Measurements from ENCODE around the gene UBL5.
"Not testable (repeated sequence)": the region's sequence is repeated elsewhere in the genome, so short reads cannot be mapped to it uniquely, and the experiment has no call there.

UBL5 gene

GRCh38 chr19:9818175-9818733 lies 9.5 kb upstream of the UBL5 start:
- H3K27ac ChIP-seq (ENCODE audit: low read depth, low read length, severe bottlenecking), result peak overlapping the region; percentile 81
- WGBS, 2 experiments (ENCODE audit: insufficient coverage in 2 of 2), result 0 to 1% methylated on average over 24 to 34 of the region's 39 CpGs

GRCh38 chr19:9818734-9819595 lies 8.8 kb upstream of the UBL5 start, which contains the start of gene FBXL12:
Gene FBXL12, minus strand, starts transcription at chr19:9819079. Its CDS starts 266 bp downstream, at chr19:9818813.
- H3K9me3 ChIP-seq (ENCODE audit: control insufficient read depth, low read length), result peaks cover 4% of the 10 kb centered on the region
- H3K27ac ChIP-seq (ENCODE audit: low read depth, low read length, severe bottlenecking), result peak within 1 kb of the TSS; percentile 81
- 1% methylated on average over 41 to 80 of the region's 82 CpGs for WGBS, 2 experiments (ENCODE audit: insufficient coverage in 2 of 2)
- peak within 1 kb of the TSS; percentile 98 for H3K4me3 ChIP-seq (ENCODE audit: extremely low read depth, insufficient read depth, low read length, poor library complexity, severe bottlenecking)
- peaks cover 36% of the 10 kb centered on the region for H3K36me3 ChIP-seq (ENCODE audit: control insufficient read depth, insufficient read depth, low read length)
- no peaks in the 10 kb centered on the region for H3K4me1 ChIP-seq (ENCODE audit: control insufficient read depth, insufficient read depth, low read length, poor library complexity, severe bottlenecking)

More at GRCh38 chr19:9818175-9818733, 9.5 kb upstream of the UBL5 start:
- Histone ChIP-seq H3K4me1 (ENCODE audit: control insufficient read depth, insufficient read depth, low read length, poor library complexity, severe bottlenecking) (no peaks in the 10 kb centered on the region), H3K4me3 (ENCODE audit: extremely low read depth, insufficient read depth, low read length, poor library complexity, severe bottlenecking) (peak overlapping the region; percentile 98), H3K36me3 (ENCODE audit: control insufficient read depth, insufficient read depth, low read length) (peaks cover 42% of the 10 kb centered on the region), H3K9me3 (ENCODE audit: control insufficient read depth, low read length) (peaks cover 4% of the 10 kb centered on the region)

GRCh38 chr19:9819596-9819909 lies 8.2 kb upstream of the UBL5 start:
- H3K4me3 ChIP-seq (ENCODE audit: extremely low read depth, insufficient read depth, low read length, poor library complexity, severe bottlenecking), result peak overlapping the region; percentile 14
- H3K36me3 ChIP-seq (ENCODE audit: control insufficient read depth, insufficient read depth, low read length), result peaks cover 33% of the 10 kb centered on the region
- peak overlapping the region; percentile 36 for H3K27ac ChIP-seq (ENCODE audit: low read depth, low read length, severe bottlenecking)
- H3K9me3 ChIP-seq (ENCODE audit: control insufficient read depth, low read length), result peaks cover 4% of the 10 kb centered on the region
- H3K4me1 ChIP-seq (ENCODE audit: control insufficient read depth, insufficient read depth, low read length, poor library complexity, severe bottlenecking), result no peaks in the 10 kb centered on the region
- 3 to 4% methylated on average over 11 to 18 of the region's 21 CpGs for WGBS, 2 experiments (ENCODE audit: insufficient coverage in 2 of 2)

DNA sequence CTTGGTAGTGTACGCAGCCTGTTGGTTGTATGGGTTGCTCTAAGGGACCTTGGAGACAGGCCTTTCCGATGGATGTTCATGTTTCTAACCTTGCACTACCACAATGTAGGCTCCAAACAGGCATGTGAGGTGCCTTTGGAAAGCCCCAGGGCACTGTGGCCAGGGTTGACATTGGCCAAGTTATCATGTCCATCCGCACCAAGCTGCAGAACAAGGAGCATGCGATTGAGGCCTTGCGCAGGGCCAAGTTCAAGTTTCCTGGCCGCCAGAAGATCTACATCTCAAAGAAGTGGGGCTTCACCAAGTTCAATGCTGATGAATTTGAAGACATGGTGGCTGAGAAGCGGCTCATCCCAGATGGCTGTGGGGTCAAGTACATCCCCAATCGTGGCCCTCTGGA lies 7.7 kb upstream of the UBL5 start:
- WGBS, 2 experiments (ENCODE audit: insufficient coverage in 2 of 2), result 93 to 100% methylated on average over 3 to 6 of the region's 8 CpGs
- H3K9me3 ChIP-seq (ENCODE audit: control insufficient read depth, low read length); H3K4me1 ChIP-seq (ENCODE audit: control insufficient read depth, insufficient read depth, low read length, poor library complexity, severe bottlenecking); H3K4me3 ChIP-seq (ENCODE audit: extremely low read depth, insufficient read depth, low read length, poor library complexity, severe bottlenecking): not testable (repeated sequence)
- Histone ChIP-seq H3K27ac (ENCODE audit: low read depth, low read length, severe bottlenecking) (peak overlapping the region; percentile 36), H3K36me3 (ENCODE audit: control insufficient read depth, insufficient read depth, low read length) (peaks cover 29% of the 10 kb centered on the region)

DNA sequence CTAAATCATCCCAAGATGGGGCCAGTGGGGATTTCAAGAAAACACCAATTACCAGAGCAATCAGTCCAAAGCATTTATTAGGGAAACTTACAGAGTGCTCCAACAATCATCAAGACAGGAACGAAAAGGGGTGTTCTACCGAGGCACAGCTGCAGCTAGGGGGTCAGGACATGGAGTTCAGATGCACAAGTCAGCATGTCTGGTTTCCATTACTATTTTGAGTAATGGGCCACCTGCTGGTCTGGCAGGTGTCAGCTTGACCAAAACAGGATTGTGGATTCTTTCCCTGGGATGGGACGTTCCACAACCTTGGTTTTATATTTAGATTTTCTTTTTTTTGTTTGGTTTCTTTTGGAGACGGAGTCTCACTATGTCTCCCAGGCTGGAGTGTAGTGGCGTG lies 3.9 kb upstream of the UBL5 start:
- H3K27ac ChIP-seq (ENCODE audit: low read depth, low read length, severe bottlenecking), result no peak overlapping the region
- H3K36me3 ChIP-seq (ENCODE audit: control insufficient read depth, insufficient read depth, low read length), result peaks cover 10% of the 10 kb centered on the region
- H3K9me3 ChIP-seq (ENCODE audit: control insufficient read depth, low read length), result no peaks in the 10 kb centered on the region
- WGBS, 2 experiments (ENCODE audit: insufficient coverage in 2 of 2), result 88 to 91% methylated on average over 2 to 4 of the region's 5 CpGs
- H3K4me3 ChIP-seq (ENCODE audit: extremely low read depth, insufficient read depth, low read length, poor library complexity, severe bottlenecking), result no peak overlapping the region
- no peaks in the 10 kb centered on the region for H3K4me1 ChIP-seq (ENCODE audit: control insufficient read depth, insufficient read depth, low read length, poor library complexity, severe bottlenecking)

- Histone ChIP-seq H3K27ac (ENCODE audit: low read depth, low read length, severe bottlenecking) (no peak overlapping the region), H3K36me3 (ENCODE audit: control insufficient read depth, insufficient read depth, low read length) (peaks cover 45% of the 10 kb centered on the region), H3K4me3 (ENCODE audit: extremely low read depth, insufficient read depth, low read length, poor library complexity, severe bottlenecking) (peak overlapping the region; percentile 96), H3K4me1 (ENCODE audit: control insufficient read depth, insufficient read depth, low read length, poor library complexity, severe bottlenecking) (no peaks in the 10 kb centered on the region), H3K9me3 (ENCODE audit: control insufficient read depth, low read length) (no peaks in the 10 kb centered on the region)
- WGBS, 2 experiments (ENCODE audit: insufficient coverage in 2 of 2), result 30 to 44% methylated on average over 10 to 12 of the region's 13 CpGs
Measured at GRCh38 chr19:9828551-9829063, 889 bp downstream of the UBL5 start.

DNA sequence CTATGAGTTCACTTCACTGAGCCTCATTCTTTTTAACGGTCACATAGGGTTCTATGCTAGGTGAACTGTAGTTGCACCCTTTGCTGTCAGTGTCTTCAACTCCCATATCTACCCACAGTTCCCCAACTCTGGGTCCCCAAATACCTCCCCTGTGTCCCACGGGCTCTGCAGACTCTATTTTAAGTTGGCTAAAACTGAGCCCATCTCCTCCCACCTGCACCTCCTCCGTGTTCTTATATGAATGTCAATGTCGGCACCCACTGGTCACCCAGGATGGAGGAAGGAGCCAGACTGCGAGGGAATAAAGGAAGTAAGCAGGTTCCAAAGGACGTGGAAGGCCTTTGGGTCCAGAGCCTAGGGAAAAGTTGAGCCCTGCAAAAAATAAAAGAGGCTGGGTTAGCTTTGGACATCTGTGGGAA lies 6.6 kb downstream of the UBL5 start:
- WGBS, 2 experiments (ENCODE audit: insufficient coverage in 2 of 2), result 80 to 93% methylated on average over 5 of the region's 6 CpGs
- Histone ChIP-seq H3K4me1 (ENCODE audit: control insufficient read depth, insufficient read depth, low read length, poor library complexity, severe bottlenecking) (no peaks in the 10 kb centered on the region), H3K36me3 (ENCODE audit: control insufficient read depth, insufficient read depth, low read length) (peaks cover 50% of the 10 kb centered on the region), H3K4me3 (ENCODE audit: extremely low read depth, insufficient read depth, low read length, poor library complexity, severe bottlenecking) (peak overlapping the region; percentile 92), H3K27ac (ENCODE audit: low read depth, low read length, severe bottlenecking) (peak overlapping the region; percentile 0), H3K9me3 (ENCODE audit: control insufficient read depth, low read length) (no peaks in the 10 kb centered on the region)

DNA sequence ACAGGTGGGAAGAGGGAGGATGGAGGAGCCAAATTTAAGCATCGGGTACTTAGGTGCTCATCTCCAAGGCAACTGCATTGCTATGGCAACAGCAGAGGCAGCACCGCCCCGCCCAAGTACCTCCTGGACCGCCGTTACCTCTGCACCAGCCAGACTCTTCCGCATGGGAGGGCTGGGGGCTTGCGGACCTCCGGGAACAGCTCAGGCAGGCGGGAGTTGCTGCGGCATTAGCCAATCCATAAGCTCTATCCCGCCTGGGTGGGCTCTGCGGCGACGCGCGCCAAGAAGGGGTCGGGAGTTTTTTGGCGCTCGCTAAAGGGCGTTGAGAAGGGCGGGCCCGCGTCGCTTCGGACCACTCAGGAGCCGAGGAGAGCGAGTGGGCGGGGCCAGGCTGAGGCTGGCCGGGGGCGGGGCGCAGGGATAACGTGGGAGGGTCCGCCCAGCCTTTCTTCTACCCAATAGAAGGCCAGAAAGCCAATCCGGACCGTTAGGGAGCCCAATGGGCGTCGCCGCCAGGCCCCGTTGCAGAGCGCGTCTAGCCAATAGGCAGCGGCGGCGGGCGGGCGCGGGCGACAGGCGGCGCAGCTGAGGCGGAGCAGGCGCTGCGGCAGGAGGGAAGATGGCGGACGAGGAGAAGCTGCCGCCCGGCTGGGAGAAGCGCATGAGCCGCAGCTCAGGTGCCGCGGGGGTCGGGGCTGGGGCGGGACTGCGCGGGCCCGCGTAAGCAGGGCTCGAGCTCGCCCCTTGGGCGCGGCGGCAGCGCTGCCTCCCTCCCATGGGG lies 7.2 kb downstream of the UBL5 start, which contains the start of gene PIN1:
PIN1 (plus strand) TSS at position 593 of the 781 bp plus-strand sequence; CDS start at position 620, 27 bp downstream.
- H3K9me3 ChIP-seq (ENCODE audit: control insufficient read depth, low read length), result no peaks in the 10 kb centered on the region
- H3K4me3 ChIP-seq (ENCODE audit: extremely low read depth, insufficient read depth, low read length, poor library complexity, severe bottlenecking), result peak within 1 kb of the TSS; percentile 92
- peaks cover 50% of the 10 kb centered on the region for H3K36me3 ChIP-seq (ENCODE audit: control insufficient read depth, insufficient read depth, low read length)
- peak within 1 kb of the TSS; percentile 0 for H3K27ac ChIP-seq (ENCODE audit: low read depth, low read length, severe bottlenecking)
- H3K4me1 ChIP-seq (ENCODE audit: control insufficient read depth, insufficient read depth, low read length, poor library complexity, severe bottlenecking), result no peaks in the 10 kb centered on the region
- WGBS, 2 experiments (ENCODE audit: insufficient coverage in 2 of 2), result 0% methylated on average over 49 to 66 of the region's 73 CpGs

GRCh38 chr19:9835507-9835949 lies 7.8 kb downstream of the UBL5 start:
- Histone ChIP-seq H3K9me3 (ENCODE audit: control insufficient read depth, low read length) (no peaks in the 10 kb centered on the region), H3K36me3 (ENCODE audit: control insufficient read depth, insufficient read depth, low read length) (peaks cover 46% of the 10 kb centered on the region), H3K27ac (ENCODE audit: low read depth, low read length, severe bottlenecking) (no peak overlapping the region), H3K4me1 (ENCODE audit: control insufficient read depth, insufficient read depth, low read length, poor library complexity, severe bottlenecking) (no peaks in the 10 kb centered on the region), H3K4me3 (ENCODE audit: extremely low read depth, insufficient read depth, low read length, poor library complexity, severe bottlenecking) (peak overlapping the region; percentile 92)
- 2 to 4% methylated on average over 17 to 27 of the region's 28 CpGs for WGBS, 2 experiments (ENCODE audit: insufficient coverage in 2 of 2)

DNA sequence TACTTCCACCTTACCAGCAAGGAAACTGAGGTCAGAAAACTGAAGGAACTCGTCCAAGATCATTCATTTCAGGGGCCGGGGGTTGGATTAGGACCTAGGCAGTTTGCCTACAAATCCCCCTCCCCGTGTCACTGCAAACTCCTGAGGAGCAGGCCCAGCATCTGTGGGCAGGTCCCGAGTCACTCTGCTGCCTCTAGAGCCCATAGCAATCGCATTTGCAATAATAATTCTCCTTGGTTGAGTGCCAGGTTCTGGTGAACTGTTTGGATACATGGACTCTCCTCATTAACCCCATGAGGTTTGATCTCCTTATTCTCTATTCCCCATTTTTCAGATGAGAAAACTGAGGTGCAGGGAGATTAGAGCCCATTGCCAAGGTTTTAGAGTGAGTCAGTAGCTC lies 8.3 kb downstream of the UBL5 start:
- Histone ChIP-seq H3K4me3 (ENCODE audit: extremely low read depth, insufficient read depth, low read length, poor library complexity, severe bottlenecking) (peak overlapping the region; percentile 92), H3K4me1 (ENCODE audit: control insufficient read depth, insufficient read depth, low read length, poor library complexity, severe bottlenecking) (no peaks in the 10 kb centered on the region), H3K27ac (ENCODE audit: low read depth, low read length, severe bottlenecking) (no peak overlapping the region), H3K9me3 (ENCODE audit: control insufficient read depth, low read length) (no peaks in the 10 kb centered on the region), H3K36me3 (ENCODE audit: control insufficient read depth, insufficient read depth, low read length) (peaks cover 46% of the 10 kb centered on the region)
- 18 to 34% methylated on average over 3 to 4 of the region's 5 CpGs for WGBS, 2 experiments (ENCODE audit: insufficient coverage in 2 of 2)

Data from mesodermal cell (in vitro differentiated cells).